ES-I3 (cell line): Measurements from ENCODE around the gene SETD2.

Experiments
- H3K36me3 ChIP-seq: 2 replicates; pipeline ENCODE4 v1.6.1; 2013; ENCODE audit warnings: mild to moderate bottlenecking, low read length, control low read depth, moderate library complexity; ENCODE audit not compliant: insufficient read depth
- H3K4me1 ChIP-seq: 2 replicates; pipeline ENCODE4 v1.6.1; 2013; ENCODE audit warnings: mild to moderate bottlenecking, control low read depth, low read length; ENCODE audit not compliant: insufficient read depth
- H3K9ac ChIP-seq: 2 replicates; pipeline ENCODE4 v1.6.1; 2013; ENCODE audit warnings: low read depth, mild to moderate bottlenecking, low read length, moderate library complexity
- H3K9me3 ChIP-seq: 2 replicates; pipeline ENCODE4 v1.6.1; 2013; ENCODE audit warnings: mild to moderate bottlenecking, low read length, moderate library complexity; ENCODE audit not compliant: control insufficient read depth, insufficient read depth

The SETD2 gene

DNA sequence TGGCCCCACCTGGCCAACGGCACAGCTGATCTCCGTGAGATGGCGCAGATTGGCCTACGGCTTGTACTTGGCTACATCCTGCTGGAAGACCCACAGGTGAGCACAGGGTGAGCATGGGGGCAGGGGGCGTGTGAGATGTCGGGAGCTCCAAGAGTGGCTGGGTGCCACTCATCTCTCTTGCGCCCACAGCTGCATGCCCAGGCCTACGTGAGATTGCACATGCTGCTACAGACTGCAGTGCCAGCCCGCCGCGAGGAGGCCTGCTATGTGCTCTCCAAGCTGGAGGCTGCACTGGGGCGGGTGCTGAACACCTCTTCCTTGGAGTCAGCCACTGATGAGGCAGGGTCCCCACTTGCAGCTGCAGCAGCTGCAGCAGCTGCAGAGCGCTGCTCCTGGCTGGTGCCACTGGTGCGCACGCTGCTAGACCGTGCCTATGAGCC lies 162.2 kb downstream of the SETD2 start:
- Histone ChIP-seq H3K9me3 (no peaks in the 10 kb centered on the region), H3K4me1 (peaks cover 6% of the 10 kb centered on the region; the same call in 1 of the 2 replicates), H3K9ac (no peak overlapping the region), H3K36me3 (peaks cover 2% of the 10 kb centered on the region; the same call in 1 of the 2 replicates)

DNA sequence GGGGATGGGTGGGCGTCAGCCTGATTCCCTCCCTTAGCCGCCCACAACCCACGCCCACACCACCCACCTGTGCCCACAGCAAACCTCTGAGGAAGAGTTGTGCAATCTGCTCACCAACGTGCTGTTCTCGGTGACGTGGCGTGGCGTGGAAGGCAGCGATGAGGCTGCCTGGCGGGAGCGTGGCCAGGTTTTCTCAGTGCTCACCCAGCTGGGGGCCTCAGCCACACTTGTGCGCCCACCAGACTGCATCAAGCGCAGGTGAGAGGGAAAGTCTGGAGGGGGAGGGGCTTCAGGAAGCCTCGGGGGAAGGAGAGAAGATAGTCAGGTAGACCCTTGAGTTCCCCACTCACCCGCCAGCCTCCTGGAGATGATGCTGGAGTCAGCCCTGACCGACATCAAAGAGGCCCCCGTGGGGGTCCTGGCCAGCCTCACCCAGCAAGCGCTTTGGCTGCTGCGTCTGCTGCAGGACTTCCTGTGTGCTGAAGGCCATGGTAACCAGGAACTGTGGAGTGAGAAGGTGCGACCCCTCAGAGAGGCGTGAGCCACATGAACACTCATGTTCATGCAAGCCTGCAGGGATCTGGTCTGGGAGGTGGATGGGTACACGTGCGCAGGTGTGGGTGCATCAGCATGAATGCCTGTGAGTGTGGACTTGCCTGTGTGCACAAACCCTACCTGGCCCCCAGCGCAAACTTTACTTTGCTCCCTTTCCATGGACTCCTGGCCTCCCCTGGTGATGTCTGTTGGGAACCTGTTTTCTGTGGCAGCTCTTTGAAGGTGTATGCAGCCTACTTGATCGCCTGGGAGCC lies 162.8 kb downstream of the SETD2 start:
- H3K9ac ChIP-seq, result no peak overlapping the region

GRCh38 chr3:47000198-47000815 lies 163.6 kb downstream of the SETD2 start:
- Histone ChIP-seq H3K9ac (no peak overlapping the region), H3K9me3 (no peaks in the 10 kb centered on the region), H3K4me1 (peaks cover 6% of the 10 kb centered on the region; the same call in 1 of the 2 replicates), H3K36me3 (peaks cover 2% of the 10 kb centered on the region; the same call in 1 of the 2 replicates)

More for the DNA sequence above, 162.8 kb downstream of the SETD2 start:
- H3K9me3 ChIP-seq, result no peaks in the 10 kb centered on the region
- H3K4me1 ChIP-seq, result peaks cover 6% of the 10 kb centered on the region; the same call in 1 of the 2 replicates
- peaks cover 2% of the 10 kb centered on the region; the same call in 1 of the 2 replicates for H3K36me3 ChIP-seq

DNA sequence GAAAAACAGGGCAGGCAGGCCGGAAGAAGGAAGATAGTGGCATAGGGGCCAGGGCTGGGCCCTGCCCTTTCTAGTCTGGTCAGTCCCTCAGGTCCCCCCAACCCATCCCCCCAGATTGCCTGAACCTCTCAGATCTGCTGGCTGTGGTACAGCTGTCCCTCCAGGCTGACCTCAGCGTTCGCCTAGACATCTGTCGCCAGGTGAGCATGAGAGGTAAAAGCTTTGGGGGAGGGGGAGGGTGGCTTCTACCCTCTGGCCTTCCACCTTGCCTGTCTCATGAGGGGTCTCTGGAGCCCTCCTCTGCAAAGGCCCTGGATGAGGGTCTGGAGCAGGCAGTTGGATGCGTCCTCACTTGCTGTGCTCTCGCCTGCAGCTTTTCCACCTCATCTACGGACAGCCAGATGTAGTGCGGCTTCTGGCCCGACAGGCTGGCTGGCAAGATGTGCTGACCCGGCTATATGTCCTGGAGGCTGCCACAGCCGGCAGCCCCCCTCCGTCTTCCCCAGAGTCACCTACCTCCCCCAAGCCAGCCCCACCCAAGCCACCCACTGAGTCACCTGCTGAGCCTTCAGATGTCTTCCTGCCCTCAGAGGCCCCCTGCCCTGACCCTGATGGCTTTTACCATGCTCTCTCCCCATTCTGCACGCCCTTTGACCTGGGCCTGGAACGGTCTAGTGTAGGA lies 164.3 kb downstream of the SETD2 start:
- H3K9ac ChIP-seq, result no peak overlapping the region
- H3K4me1 ChIP-seq, result peaks cover 6% of the 10 kb centered on the region; the same call in 1 of the 2 replicates
- H3K9me3 ChIP-seq, result no peaks in the 10 kb centered on the region
- peaks cover 2% of the 10 kb centered on the region; the same call in 1 of the 2 replicates for H3K36me3 ChIP-seq

GRCh38 chr3:46998852-46999515 lies 164.9 kb downstream of the SETD2 start:
- Histone ChIP-seq H3K9ac (no peak overlapping the region), H3K4me1 (peaks cover 6% of the 10 kb centered on the region; the same call in 1 of the 2 replicates), H3K36me3 (peaks cover 2% of the 10 kb centered on the region; the same call in 1 of the 2 replicates), H3K9me3 (no peaks in the 10 kb centered on the region)

- Histone ChIP-seq H3K4me1 (peaks cover 6% of the 10 kb centered on the region; the same call in 1 of the 2 replicates), H3K36me3 (peaks cover 2% of the 10 kb centered on the region; the same call in 1 of the 2 replicates), H3K9me3 (no peaks in the 10 kb centered on the region), H3K9ac (no peak overlapping the region)
Observed at GRCh38 chr3:46998121-46998851, 165.6 kb downstream of the SETD2 start.

GRCh38 chr3:46997453-46998091 lies 166.3 kb downstream of the SETD2 start:
- peaks cover 2% of the 10 kb centered on the region for H3K36me3 ChIP-seq
- H3K9ac ChIP-seq, result no peak overlapping the region
- H3K4me1 ChIP-seq, result peaks cover 6% of the 10 kb centered on the region; the same call in 1 of the 2 replicates
- H3K9me3 ChIP-seq, result no peaks in the 10 kb centered on the region

GRCh38 chr3:46996689-46997452 lies 167.0 kb downstream of the SETD2 start:
- H3K4me1 ChIP-seq, result peaks cover 6% of the 10 kb centered on the region; the same call in 1 of the 2 replicates
- H3K36me3 ChIP-seq, result no peaks in the 10 kb centered on the region; the same call in 1 of the 2 replicates
- H3K9ac ChIP-seq, result no peak overlapping the region
- H3K9me3 ChIP-seq, result no peaks in the 10 kb centered on the region

DNA sequence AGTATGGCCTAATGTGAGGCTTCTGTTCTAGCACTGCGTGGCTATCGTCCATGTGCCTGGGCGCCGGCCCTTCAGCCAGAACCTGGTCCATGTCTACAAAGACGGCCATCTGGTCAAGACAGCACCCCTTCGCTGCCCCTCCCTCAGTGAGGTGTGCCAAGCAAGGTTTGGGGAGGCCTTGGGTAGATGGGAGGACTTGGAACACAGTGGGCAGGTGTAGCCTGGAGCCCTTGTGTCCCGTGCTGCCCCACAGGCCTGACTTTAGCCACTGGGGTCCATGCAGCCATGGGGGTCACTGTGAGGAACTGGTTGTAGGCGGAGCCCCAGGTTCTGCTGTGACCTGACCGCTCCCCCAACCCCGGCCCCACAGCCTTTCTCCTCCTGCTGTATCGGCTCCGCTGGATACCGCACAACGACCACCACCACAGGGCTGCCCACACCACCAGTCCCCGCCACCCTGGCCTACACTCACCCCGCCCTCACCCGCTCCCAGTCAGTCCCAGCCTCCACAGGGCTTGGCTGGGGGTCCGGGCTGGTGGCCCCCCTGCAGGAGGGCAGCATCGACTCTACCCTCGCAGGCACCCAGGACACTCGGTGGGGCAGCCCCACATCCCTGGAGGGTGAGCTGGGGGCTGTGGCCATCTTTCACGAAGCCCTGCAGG lies 167.9 kb downstream of the SETD2 start:
- H3K9me3 ChIP-seq, result no peaks in the 10 kb centered on the region
- no peaks in the 10 kb centered on the region; the same call in 1 of the 2 replicates for H3K36me3 ChIP-seq
- peaks cover 6% of the 10 kb centered on the region; the same call in 1 of the 2 replicates for H3K4me1 ChIP-seq
- no peak overlapping the region for H3K9ac ChIP-seq

GRCh38 chr3:46994801-46995731 lies 168.8 kb downstream of the SETD2 start:
- Histone ChIP-seq H3K4me1 (peaks cover 6% of the 10 kb centered on the region; the same call in 1 of the 2 replicates), H3K36me3 (no peaks in the 10 kb centered on the region; the same call in 1 of the 2 replicates), H3K9ac (no peak overlapping the region), H3K9me3 (no peaks in the 10 kb centered on the region)

GRCh38 chr3:46993986-46994385 lies 169.9 kb downstream of the SETD2 start:
- Histone ChIP-seq H3K9me3 (no peaks in the 10 kb centered on the region), H3K4me1 (peaks cover 6% of the 10 kb centered on the region; the same call in 1 of the 2 replicates), H3K9ac (no peak overlapping the region), H3K36me3 (no peaks in the 10 kb centered on the region; the same call in 1 of the 2 replicates)
